Head of caudate nucleus (tissue), 42 donors: ENCODE results near the gene CNIH2.
"Not testable (repeated sequence)": the region's sequence is repeated elsewhere in the genome, so short reads cannot be mapped to it uniquely, and the experiment has no call there.

ENCODE experiments used
- DNase-seq, 42 donors: peaks; one replicate each; pipeline versions ENCODE4 v3.0.0 to v3.0.0-alpha.2; 2020 to 2021; ENCODE audit warnings: mixed read lengths in 7 of 42
- intact Hi-C: fragments of 100-400 bp; cut with DNase I; formaldehyde crosslinking; loops from one replicate; pipeline ENCODE4 v1.15.0; 2022

CNIH2 gene

DNA sequence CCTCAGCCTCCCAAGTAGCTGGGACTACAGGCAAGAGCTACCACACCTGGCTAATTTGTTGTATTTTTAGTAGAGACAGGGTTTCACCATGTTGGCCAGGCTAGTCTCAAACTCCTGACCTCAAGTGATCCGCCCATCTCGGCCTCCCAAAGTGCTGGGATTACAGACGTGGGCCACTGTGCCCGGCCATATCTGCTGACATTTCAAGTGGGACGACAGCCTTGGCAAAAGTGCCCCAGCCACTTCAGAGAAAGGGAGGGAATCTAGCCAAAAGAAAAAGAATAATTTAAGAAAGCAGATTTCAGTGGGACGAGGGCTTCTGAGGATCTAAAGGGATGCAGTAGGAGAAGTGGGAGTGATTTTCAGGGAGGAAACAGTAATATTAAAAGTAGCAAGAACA is 24.9 kb upstream of the CNIH2 start:
- intact Hi-C loops, DNase-seq: not testable (repeated sequence)

DNA sequence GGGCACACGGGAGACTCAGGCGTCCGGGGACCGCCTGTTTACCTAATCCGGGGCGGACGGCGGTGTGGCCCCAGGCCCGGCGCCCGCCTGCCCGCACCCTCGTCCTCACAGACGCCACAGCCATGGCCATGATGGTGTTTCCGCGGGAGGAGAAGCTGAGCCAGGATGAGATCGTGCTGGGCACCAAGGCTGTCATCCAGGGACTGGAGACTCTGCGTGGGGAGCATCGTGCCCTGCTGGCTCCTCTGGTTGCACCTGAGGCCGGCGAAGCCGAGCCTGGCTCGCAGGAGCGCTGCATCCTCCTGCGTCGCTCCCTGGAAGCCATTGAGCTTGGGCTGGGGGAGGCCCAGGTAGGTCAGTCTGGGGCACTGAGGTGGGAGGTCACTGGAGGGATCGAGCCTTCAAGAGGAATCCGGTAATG is 19.5 kb upstream of the CNIH2 start:
- DNase-seq = no peak
- intact Hi-C loops = no loop called here

DNA sequence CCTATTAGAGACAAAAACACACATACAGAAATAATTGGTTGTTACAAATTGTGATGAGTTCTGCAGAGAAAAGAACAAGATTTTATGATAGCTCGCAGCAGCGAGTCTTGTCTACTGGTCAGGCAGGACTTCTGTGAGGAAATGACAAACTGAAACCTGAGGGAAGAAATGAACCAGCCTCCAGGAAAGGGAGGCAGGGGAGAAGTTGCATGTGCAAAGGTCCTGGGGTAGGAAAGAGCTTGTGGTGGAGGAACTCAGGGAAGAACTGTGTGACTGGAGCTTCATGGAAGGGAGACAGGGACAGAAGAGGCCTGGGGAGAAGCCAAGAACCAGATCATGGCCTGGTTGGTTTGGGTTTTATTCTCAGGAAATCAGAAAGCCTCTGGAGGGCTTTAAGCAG is 18.8 kb upstream of the CNIH2 start:
- intact Hi-C loops = no loop called here
- DNase-seq = no peak

DNA sequence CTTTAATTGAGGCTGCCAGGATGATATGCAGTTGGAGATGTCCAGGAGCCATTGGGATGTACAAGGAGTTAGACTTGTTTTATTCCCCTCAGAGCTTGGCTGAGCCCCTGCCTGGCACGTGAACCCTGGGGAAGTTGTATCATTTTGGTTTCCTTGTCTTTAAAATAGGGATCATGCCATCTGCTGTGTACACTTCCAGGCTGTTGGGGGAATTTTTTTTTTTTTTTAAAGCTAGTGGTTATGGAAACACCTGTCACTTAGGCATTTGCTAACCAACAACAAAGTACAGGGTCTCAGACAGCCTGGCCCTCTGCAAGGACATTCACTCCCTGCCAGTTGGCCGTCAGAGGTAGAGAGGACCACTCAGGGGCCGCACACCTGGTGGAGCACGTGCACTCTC is 18.0 kb upstream of the CNIH2 start:
- DNase-seq = no peak
- intact Hi-C loops = no loop called here

DNA sequence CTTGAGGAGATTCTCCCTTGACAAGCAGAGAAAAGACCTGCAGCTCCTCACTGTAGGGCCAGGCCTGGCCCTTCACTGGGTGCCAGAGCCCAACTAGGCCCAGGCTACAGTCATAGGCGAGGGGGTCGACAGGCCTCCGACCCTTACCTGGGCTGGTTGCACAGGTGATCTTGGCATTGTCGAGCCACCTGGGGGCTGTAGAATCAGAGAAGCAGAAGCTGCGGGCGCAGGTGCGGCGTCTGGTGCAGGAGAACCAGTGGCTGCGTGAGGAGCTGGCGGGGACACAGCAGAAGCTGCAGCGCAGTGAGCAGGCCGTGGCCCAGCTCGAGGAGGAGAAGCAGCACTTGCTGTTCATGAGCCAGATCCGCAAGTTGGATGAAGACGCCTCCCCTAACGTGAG is 16.4 kb upstream of the CNIH2 start:
- intact Hi-C loops = no loop called here
- no peak for DNase-seq

DNA sequence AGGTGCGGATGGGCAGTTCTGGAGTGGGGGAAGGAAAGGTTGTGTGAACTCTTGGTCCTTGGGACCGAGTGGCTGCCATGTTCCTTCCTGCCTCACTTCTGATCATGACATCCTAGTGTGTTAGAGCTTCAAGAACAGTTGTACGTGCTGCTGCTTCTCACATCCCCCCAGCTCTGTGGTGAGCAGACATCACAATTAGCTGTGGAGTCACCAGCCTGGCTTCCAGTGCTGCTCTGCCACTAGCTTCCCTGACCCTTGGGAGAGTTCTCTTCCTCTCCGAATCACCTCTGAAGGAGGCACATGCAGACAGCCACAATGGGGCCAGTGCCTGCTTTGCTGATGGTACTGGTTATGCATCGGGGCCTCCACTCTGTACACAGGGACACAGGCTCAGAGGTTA is 15.8 kb upstream of the CNIH2 start:
- intact Hi-C loops = no loop called here
- DNase-seq = no peak

DNA sequence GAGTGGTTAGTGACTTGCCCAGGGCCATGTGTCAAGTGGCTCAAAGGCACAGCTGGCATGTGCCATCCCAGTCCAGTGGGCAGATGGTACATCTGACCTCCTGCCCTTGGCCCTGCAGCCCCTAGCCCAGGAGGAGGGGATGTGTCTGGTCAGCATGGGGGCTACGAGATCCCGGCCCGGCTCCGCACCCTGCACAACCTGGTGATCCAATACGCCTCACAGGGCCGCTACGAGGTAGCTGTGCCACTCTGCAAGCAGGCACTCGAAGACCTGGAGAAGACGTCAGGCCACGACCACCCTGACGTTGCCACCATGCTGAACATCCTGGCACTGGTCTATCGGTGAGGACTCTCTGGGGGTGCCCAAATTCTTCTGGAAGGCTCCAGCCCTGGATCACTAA is 15.3 kb upstream of the CNIH2 start:
- DNase-seq = no peak
- intact Hi-C loops = no loop called here

DNA sequence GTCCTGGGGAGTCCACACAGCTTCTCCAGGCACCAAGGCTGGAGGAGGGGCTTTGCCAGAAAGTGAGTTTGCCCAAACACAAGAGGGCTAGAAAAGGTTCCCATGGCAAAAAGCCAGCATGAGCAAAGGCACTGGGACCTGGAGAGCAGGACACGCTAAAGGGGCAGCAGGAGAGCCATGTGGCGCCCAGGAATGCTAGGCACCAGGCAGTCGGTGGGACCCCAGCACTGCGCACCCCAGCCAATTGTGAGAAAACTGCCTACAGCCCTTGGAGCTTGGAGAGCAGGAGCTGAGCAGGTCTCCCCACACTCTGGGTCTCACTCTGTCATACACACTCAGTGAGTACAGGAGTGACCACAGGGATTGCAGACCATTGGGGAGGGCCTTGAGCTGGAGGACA is 14.7 kb upstream of the CNIH2 start:
- intact Hi-C loops = no loop called here
- DNase-seq = no peak

DNA sequence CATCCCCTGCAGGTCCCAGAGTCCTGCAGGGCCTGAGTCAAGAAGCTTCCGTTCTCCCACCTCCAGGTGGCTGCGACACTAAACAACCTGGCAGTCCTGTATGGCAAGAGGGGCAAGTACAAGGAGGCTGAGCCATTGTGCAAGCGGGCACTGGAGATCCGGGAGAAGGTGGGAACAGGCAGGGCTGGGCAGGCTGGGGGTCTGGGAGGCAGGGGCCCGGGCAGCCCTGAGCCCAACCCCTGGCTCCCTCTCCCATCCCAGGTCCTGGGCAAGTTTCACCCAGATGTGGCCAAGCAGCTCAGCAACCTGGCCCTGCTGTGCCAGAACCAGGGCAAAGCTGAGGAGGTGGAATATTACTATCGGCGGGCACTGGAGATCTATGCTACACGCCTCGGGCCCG is 14.2 kb upstream of the CNIH2 start:
- intact Hi-C loops = no loop called here

DNA sequence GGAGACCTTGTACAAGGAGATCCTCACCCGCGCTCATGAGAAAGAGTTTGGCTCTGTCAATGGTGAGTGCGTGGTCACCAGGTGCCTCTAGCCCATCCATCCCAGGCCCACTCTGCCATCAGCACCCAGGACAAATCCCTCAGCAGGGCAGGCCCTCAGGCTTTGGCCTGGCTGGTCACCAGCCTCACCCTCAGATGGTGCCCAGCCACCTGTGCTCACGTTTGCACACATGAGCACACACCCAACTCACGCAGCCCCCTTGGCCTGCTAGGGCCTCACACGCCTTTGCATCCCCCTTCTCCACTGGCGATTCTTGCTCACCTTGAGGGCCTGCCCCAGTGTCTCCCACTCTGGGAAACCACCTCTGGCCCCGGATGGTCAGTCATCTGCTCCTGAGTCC is 13.6 kb upstream of the CNIH2 start:
- intact Hi-C loops = no loop called here
- no peak for DNase-seq

More for the DNA sequence above, 14.2 kb upstream of the CNIH2 start:
- no peak for DNase-seq

DNA sequence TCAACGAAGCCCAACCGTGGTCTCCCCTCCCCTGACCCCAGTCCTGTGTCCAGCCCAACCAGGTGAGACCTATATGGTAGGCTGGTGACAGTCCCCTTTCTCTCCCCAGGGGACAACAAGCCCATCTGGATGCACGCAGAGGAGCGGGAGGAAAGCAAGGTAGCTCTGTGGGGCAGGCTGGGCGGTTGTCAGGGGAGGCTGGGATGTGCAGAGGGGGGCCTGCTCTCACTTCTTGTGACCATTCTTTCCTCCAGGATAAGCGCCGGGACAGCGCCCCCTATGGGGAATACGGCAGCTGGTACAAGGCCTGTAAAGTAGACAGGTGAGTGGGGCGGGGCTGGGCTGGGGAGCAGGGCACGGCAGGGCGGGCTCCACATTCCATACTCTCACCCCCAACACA is 13.1 kb upstream of the CNIH2 start:
- DNase-seq = peak in 1 of 42 donors; percentile 27
- intact Hi-C loops = no loop called here

DNA sequence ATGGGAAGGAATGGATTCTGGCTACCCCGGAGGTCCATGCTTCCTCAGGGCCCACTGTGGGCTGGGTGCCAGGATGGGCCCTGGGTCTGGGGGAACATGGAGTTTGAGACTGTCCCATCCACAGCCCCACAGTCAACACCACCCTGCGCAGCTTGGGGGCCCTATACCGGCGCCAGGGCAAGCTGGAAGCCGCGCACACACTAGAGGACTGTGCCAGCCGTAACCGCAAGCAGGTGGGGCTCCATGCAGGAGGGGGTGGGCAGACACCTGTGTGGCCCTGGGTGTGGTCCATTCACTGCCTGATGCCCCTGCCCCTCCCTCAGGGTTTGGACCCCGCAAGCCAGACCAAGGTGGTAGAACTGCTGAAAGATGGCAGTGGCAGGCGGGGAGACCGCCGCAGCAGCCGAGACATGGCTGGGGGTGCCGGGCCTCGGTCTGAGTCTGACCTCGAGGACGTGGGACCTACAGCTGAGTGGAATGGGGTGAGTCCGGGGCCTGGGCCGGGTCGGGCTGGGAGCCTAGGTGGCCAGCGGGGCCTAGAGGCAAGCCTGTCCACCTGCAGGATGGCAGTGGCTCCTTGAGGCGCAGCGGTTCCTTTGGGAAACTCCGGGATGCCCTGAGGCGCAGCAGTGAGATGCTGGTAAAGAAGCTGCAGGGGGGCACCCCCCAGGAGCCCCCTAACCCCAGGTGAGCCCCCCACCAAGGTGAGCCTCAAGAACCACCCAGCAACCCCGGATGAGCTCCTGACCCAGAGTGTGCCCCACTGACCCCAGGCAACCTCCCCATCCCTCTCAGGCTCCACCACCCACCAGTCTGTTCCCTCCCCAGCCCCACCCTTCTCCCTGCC is 12.2 kb upstream of the CNIH2 start:
- intact Hi-C loops = no loop called here
- DNase-seq = no peak

DNA sequence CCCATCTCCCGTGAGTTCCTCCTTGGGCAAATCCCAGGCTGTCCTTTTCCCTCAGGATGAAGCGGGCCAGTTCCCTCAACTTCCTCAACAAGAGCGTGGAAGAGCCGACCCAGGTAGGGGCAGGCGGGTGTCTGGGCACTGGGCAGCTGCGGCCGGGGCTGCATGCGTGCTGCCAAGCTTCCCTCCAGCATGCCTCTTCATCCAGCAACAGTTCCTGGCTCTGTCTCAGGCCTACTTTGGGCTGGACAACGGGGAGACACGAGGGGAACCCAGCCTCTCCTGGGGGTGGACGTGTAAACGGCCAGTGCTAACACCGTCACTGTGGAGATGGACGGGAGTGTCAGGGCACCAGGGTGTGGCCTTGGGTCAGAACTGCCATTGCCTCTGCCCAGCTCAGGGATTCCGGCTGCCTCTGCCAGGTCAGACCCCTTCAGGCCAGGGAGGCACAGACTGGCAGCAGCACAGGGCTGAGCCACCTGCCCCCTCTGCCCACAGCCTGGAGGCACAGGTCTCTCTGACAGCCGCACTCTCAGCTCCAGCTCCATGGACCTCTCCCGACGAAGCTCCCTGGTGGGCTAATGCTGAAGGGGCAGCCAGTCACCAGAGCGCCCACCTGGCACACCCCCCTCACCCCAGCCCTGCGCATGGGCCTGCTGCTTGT is 11.5 kb upstream of the CNIH2 start:
- no peak for DNase-seq
- intact Hi-C loops = no loop called here

DNA sequence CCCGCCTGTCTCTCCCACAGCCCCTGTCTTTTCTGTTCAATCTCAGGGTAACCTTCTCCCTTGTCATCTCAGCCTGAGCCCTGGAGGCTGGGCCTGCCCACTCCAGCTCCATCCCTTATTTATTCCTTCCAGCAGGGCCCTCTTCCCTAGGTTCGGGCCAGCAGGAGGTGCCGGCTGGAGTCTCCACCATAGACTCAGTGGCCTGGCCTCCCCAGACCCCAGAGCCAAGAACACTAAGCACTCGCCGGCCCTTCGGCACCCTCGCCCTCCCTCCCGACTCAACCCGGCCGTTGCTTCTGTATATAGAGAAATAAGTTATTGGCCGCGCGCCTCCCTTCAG is 11.0 kb upstream of the CNIH2 start:
- intact Hi-C loops = no loop called here
- peak in 1 of 42 donors; percentile 38 for DNase-seq

DNA sequence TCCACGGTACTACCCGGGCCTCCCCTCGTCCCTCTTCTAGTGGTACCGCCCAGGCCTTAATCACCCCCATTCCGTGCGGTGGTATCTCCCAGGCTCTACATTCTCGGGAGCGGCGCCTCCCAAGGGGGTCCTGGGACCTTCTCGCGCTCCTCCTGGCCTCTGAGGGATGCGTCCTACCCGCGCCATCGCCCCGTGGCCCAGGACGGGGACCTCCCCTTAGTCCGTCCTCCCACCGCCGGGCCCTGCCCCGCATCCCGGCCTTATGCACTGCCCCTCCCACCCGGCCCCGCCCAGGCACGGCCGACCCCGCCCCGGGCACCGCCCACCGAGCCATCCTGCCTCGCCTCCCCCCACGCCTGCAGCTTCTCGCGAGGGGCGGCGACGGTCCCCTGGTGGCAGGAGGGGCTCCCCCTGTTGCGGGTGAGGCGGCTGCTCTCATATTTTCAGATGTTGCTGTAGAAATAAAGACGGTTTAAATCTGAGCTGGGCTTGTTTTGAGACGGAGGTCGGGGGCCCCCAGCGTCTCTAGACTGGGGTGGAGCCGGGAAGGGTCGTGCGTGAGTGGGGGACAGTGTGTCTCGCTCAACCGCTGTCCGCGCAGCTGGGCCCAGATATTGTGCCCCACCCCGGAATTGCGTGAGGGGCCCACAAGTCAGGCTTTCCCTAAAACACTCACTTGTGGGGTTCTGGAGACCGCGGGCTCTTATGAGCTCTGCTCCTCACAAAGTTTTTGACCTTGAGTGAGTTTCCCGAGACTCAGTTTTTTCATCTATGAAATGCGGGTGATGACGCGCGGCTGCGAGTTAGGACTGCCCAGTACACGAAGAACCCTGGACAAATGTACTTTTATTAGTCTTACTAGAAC is 10.4 kb upstream of the CNIH2 start:
- intact Hi-C loops = no loop called here
- peak; percentile 74 to 95 (median 90) for DNase-seq

DNA sequence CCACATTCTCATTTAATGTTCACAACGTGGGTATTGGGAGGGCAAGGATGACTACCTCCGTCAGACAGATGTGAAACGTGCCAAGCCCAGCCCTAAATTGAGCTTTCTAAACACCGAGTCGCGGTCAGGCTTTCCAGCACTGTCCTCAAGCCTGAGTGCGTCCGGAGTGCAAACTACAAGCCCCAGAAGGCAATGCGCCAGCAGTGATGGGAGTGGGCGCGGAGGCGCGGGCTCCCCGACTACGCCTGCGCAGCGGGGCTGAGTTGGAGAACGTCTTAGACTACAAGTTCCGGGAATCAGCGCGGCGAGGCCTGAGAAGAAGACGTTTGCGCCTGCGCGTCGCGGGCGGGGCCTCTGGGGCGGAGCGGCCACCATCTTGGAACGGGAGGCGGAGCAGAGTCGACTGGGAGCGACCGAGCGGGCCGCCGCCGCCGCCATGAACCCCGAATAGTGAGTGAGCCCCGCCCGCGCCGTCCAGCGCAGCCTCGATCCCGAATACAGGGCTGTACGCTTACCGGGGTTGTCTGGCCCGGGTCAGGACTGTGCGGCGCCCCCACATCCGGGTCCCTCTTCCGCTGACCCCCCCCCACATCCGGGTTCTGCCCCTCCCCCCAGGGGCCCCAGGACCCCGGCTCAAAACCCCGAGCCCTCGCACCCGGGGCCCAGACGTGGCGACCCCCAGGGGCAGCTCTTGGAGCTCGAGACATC is 9.6 kb upstream of the CNIH2 start, which contains the start of gene RAB1B:
RAB1B (plus strand) TSS at position 396 of the 708 bp plus-strand sequence; CDS start at position 437, 41 bp downstream.
- peak; percentile 98 to 100 (median 100) for DNase-seq
- intact Hi-C loops = no loop called here

DNA sequence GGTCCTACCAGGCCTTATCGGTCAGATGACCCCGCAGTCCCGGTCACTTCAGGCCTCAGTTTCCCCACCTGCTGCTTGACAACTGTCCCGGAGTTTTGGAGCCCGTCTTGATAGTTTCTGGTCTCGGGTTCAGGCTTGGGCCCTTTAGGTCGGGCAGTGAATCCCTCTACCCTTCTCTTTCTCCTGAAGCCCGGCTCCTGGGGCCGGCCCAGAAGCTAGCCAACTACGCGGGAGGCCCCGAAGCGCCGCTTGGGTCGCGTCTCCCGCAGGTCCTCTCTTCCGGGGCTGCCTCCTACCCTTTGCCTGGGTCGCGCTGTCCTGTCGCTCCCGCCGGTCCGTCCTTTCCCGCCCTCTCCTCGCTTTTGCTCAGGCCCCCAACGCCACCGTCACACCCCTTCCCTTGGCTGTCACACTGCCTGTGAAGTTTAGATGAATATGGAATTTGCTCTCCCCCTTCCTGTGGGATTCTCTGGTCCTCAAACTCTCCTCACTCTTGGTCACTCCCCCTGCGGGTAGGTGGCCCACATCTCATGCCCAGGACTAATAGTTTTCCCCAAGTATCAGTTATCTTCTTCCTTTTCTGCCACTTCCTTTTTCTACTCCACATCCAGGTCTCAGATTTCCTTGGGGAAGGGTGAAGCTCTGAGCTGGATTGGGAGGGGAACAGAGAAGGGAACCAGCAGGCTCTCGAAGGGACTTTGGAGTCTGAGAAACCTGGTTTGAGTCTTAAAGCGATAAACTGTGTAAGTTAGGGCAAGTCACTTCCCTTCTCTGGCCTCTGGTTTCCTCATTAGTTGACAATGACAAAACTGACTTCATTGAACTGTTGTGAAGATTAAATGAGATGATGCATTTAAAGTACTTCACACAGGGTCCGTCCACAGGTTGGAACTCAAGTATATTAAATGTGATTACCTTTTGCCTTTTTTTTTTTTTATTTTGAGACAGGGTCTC is 8.7 kb upstream of the CNIH2 start:
- peak in 2 of 42 donors; percentile 29 to 57 for DNase-seq
- intact Hi-C loops = no loop called here

DNA sequence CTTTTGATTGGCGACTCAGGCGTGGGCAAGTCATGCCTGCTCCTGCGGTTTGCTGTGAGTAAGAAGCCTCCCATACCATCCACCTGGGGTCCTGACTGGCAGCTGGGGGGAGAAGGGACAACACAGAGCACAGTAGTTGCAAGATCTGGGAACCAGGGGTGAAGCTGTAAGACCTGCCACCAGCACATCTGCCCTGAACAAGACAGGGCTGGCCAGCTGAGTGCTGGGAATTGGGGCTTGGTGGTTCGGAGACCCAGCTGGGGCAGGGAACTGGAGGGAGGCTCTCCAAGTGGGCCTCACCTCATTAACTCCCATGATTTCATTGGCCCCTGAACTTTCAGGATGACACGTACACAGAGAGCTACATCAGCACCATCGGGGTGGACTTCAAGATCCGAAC is 6.2 kb upstream of the CNIH2 start:
- intact Hi-C loops = no loop called here
- no peak for DNase-seq
